Activated naive CD4-positive, alpha-beta T cell treated with Interleukin-2 at 50 U/mL for 16 hours (primary cell): Measurements from ENCODE around the gene WNT16.
"Not testable (repeated sequence)": the region's sequence is repeated elsewhere in the genome, so short reads cannot be mapped to it uniquely, and the experiment has no call there.

Experiments used
- DNase-seq: peaks from one replicate; pipeline ENCODE4 v3.0.0-alpha.2; 2020

WNT16 gene, protein sequence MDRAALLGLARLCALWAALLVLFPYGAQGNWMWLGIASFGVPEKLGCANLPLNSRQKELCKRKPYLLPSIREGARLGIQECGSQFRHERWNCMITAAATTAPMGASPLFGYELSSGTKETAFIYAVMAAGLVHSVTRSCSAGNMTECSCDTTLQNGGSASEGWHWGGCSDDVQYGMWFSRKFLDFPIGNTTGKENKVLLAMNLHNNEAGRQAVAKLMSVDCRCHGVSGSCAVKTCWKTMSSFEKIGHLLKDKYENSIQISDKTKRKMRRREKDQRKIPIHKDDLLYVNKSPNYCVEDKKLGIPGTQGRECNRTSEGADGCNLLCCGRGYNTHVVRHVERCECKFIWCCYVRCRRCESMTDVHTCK

GRCh38 chr7:121328508-121329190 lies at the start of gene WNT16:
Gene WNT16 (plus strand): TSS chr7:121329000. CDS start chr7:121329293, 293 bp downstream.
- no peak for DNase-seq

GRCh38 chr7:121279060-121279620 lies 49.7 kb upstream of the WNT16 start:
- DNase-seq = no peak

- DNase-seq = no peak
Measured at GRCh38 chr7:121279822-121280221, 49.0 kb upstream of the WNT16 start.

DNA sequence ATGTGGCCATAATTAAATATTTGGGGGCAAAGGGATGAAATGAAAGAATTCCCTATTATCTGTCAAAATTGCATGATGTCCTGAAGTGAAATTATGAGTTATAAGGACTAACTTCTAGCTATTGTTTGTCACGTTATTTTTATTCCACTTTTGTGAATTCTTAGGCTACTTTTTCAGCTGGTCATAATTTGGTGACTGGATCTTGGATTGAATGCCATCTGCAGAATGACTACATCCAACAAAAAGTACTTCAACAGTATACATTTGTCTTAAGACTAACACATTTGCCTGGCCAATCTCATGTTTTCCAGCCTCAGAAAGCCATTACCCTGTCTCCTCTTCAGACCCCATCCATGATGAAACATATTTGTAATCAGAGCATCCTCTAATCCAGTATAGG lies 48.1 kb upstream of the WNT16 start:
- DNase-seq = no peak

GRCh38 chr7:121282129-121282528 lies 46.7 kb upstream of the WNT16 start:
- no peak for DNase-seq

GRCh38 chr7:121285066-121285667 lies 43.6 kb upstream of the WNT16 start:
- no peak for DNase-seq

- no peak for DNase-seq
Measured at GRCh38 chr7:121286186-121286585, 42.6 kb upstream of the WNT16 start.

DNA sequence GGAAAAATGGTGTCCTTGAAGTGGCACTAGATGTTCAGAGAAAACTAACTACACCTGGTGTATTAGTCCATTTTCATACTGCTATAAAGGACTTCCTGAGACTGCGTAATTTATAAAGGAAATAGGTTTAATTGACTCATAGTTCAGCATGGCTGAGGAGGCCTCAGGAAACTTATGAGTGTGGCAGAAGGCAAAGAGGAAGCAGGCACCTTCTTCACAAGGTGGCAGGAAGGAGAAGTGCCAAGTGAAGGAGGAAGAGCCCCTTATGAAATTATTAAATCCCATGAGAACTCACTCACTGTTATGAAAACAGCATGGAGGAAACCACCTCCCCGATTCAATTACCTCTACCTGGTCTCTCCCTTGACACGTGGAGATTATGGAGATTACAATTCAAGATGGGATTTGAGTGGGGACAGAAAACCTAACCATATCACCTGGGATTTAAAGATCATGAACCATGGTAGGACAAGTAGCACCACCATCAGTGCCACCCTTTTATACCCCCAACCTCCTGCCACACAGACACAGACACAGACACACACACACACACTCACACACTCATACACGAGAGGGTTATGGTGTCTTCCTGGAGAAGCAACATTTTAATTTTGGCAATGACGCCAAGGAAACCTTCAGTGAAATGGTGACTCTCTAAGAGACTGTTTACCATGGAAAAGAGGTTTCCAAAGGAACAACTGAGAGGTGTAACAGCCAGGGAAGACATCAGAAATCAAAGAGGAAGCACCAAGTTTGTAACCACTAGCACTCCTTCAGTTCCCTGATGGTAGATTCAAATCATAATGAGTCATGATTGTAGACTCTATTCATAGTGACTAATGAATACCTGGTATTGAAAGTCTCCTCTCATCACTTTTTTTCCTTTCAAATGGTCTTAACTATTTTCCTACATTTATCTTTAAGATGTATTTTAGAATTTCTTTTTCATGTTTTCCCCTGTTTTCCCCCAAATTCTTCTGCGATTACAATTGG lies 41.8 kb upstream of the WNT16 start:
- DNase-seq = no peak

GRCh38 chr7:121288894-121289293 lies 39.9 kb upstream of the WNT16 start:
- DNase-seq = no peak

GRCh38 chr7:121289930-121290329 lies 38.9 kb upstream of the WNT16 start:
- not testable (repeated sequence) for DNase-seq

- DNase-seq = no peak
Measured at GRCh38 chr7:121294448-121294992, 34.3 kb upstream of the WNT16 start.

GRCh38 chr7:121297843-121298242 lies 31.0 kb upstream of the WNT16 start:
- no peak for DNase-seq

DNA sequence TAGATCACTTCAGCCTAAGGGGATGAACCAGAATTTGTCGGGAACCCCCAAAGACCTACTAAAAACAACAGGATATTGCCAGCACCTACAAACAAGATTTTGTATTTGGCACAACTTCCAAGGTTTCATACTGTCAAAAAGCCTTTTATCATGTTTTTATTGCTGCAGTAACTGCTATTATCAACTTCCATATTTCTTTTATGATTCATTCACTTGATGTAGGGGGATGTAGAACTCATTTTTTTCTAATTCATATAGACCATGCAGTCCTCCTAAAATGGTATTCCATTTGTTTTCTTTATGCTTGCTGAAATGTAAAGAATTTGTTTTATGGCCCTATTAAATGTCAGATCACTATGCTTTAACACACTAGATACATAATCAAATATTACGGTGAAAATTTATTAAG lies 30.0 kb upstream of the WNT16 start:
- no peak for DNase-seq

DNA sequence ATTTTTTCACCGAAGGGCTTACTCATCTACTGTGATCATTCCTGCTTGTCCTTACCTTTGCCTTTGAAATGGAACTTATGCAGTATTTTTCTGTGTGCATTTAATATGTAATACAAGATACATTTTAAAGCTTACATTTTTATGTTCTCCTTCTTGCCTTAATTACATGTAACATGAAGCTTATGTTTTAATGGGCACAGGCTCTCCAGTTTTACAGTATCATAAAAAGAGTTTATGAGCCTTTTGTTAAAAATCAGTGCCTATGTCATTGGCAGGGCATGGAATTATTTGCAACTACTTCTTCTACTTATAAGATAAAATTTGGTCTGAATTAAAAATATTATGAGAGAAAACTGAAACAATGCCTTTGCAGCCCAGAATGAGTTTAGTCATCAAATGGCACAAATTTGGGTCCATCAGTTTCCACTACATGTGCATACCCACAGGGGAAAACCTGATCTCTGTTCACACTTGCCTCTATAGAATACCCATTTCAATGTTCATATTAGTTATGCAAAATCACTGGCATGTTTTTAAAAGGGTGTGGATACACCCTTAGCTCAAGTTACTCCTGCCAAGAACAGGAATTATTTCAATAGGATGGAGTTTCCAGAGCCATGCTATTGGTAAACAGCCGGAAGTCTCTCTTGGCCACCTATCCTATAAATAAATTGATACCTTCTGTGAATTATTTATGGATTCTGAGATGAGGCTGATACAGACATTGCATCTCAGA lies 27.9 kb upstream of the WNT16 start:
- no peak for DNase-seq

- no peak for DNase-seq
Measured at GRCh38 chr7:121301446-121302213, 27.2 kb upstream of the WNT16 start.

- no peak for DNase-seq
Measured at GRCh38 chr7:121302214-121302745, 26.5 kb upstream of the WNT16 start.

DNA sequence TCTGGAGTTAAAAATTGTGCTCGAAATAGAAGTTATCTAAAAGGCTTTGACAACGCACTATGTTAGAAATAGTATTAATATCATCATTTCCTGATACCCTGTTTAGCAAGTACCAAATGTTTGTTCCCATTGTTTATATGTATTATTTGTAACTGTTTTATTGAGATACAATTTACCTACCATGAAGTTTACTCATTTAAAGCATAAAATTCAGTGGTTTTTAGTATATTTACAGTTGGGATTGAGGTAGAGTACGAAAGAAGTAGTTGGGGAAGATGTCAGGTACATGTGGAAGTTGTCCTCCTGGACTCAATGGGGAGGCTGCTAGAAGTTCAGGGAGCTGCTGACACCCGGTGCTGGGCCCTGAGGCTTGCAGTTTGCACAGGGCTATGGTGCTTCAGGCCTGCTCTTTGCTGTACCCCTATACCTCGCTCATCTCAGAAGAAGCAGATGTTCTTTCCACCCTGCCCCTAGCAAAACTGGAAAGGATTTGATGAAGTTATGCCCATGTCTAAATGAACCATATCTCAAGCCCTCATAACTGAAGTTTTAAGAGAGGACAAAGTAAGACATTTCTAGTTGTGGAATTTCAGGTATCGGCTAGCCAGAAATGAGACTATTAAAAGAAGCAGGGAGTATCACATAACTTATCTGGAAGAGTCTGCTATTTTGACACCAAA lies 25.2 kb upstream of the WNT16 start:
- no peak for DNase-seq

GRCh38 chr7:121304102-121304658 lies 24.6 kb upstream of the WNT16 start:
- DNase-seq = no peak

DNA sequence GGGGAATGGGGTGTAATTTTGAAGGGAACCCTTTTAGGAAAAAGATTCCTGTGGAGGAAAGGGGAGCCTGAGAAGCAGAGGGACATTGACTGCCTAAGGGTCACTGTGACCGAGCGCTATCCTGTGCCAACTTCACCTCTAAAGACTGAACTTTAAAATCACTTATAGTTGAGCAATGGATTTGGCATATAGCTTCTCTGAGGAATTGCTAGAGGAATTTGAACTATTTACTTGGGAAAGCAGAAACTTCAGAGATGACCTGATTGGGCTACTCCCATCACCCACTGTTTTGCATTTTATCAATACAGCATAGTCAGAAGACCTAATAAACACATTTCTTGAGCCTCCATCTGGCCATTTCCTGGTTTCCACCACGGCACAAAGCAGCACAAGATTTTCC lies 23.7 kb upstream of the WNT16 start:
- DNase-seq = no peak
